Kidney epithelial cell (primary cell): ENCODE data around the gene INIP. TPM values are rescaled to one million over a fixed set of nuclear protein-coding genes. Genes with fewer than 3 reads are reported as not detected.

ENCODE experiments used
- DNase-seq: peaks from one replicate; pipeline ENCODE4 v3.0.0-alpha.2; 2010; ENCODE audit warnings: low read depth
- H3K27me3 ChIP-seq: 2 replicates; pipeline ENCODE4 v1.6.0; 2011; ENCODE audit warnings: low read length; ENCODE audit not compliant: control insufficient read depth, insufficient read depth
- H3K36me3 ChIP-seq: 2 replicates; pipeline ENCODE4 v1.5.1; 2011; ENCODE audit warnings: low read length; ENCODE audit not compliant: control insufficient read depth, insufficient read depth
- H3K4me3 ChIP-seq: 2 replicates; pipeline ENCODE4 v1.5.1; 2011; ENCODE audit warnings: low read depth, mild to moderate bottlenecking, control low read depth, low read length
- total RNA-seq: library from RNA; depleted of rRNA; stranded (reverse); fragments of >200 nt; gene quantifications from 2 replicates; pipeline ENCODE4 v1.2.3, GENCODE V29; 2015
- TF ChIP-seq, protein P1 (sequence below): IDR thresholded peaks from 2 replicates; pipeline ENCODE4 v1.5.1; 2011; ENCODE audit warnings: mild to moderate bottlenecking, moderate library complexity, low read length, control low read depth, inconsistent platforms; ENCODE audit not compliant: insufficient read depth, poor library complexity, severe bottlenecking

The INIP gene
- total RNA-seq, 1 donor from 2014 or later: 24.5 TPM

DNA sequence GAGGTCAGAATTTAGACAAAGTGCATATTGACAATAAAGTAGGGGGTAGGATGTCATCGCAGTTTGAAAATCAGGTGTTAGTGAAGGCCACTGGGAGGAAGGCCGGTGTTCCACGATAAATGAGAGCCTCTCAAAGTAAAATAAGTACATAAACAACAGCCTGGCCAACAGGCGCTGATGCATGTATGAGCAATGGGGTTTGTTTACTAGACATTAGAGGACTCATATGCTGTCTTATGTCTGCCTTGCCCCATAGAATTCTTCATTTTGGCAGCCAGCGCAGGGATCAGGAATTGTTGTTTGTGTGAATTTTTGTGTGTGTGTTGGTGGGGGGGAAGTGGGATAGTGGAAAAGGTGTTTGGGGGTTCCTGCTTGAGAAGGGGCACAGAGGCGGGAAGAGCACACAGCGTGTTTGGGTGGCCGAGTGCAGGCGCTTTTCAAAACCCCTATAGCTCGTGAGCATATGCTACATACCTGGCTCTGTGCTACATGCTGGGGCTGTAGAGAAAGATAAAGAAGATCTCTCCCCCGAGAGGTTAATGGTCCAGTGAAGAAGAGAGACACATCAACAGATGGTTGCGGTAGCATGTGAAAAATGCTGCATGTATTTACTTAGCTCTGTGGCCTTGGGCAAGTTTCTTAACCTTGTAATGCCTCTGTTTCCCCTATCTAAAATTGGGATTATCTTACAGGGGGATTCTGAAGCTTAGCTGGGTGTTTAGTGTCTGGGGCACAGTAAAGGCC is 44.2 kb upstream of the INIP start:
- H3K4me3 ChIP-seq: no peak overlapping the region
- TF ChIP-seq, protein P1, sequence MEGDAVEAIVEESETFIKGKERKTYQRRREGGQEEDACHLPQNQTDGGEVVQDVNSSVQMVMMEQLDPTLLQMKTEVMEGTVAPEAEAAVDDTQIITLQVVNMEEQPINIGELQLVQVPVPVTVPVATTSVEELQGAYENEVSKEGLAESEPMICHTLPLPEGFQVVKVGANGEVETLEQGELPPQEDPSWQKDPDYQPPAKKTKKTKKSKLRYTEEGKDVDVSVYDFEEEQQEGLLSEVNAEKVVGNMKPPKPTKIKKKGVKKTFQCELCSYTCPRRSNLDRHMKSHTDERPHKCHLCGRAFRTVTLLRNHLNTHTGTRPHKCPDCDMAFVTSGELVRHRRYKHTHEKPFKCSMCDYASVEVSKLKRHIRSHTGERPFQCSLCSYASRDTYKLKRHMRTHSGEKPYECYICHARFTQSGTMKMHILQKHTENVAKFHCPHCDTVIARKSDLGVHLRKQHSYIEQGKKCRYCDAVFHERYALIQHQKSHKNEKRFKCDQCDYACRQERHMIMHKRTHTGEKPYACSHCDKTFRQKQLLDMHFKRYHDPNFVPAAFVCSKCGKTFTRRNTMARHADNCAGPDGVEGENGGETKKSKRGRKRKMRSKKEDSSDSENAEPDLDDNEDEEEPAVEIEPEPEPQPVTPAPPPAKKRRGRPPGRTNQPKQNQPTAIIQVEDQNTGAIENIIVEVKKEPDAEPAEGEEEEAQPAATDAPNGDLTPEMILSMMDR: no peak

DNA sequence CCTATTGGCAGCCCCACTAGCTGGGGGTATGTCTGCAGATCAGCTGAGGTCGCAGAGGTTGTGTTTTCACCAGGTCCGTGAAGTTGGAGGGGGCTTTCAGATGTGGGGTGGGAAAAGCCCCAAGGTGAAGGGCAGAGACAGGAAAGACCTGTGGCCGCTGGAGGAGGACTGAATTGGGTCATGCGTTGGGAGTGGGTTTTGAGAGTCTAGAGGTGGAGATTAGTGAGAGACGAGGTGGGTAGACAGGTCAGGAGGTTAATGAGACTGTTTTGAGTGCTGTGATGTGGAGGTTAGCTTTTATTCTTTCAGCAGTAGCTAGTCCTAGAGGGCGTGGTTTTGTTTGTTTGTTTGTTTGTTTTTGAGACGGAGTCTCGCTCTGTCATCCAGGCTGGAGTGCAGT is 42.9 kb upstream of the INIP start:
- H3K27me3 ChIP-seq: no peaks in the 10 kb centered on the region

More for the DNA sequence above, 44.2 kb upstream of the INIP start:
- H3K36me3 ChIP-seq: no peaks in the 10 kb centered on the region
- no peaks in the 10 kb centered on the region for H3K27me3 ChIP-seq
- no peak for DNase-seq

DNA sequence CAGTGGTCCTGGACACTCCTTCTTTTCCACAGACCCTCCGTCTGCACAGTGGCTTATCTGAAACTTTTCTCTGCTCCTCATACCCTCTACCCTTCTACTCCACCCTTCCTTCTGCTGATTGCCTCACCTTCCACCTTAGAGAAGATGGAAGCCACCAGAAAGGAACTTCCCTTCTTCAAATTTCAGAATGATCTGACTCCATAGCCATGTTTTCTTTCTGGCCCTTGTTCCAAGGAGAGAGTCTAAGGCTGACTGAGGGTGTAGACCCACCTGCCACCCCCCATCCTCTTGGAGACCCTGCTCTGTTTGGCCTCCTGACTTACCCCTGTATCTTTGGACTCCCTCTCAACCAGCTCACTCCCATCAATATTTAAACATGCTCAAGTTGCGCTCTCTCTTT is 40.0 kb upstream of the INIP start:
- no peak for DNase-seq
- no peaks in the 10 kb centered on the region for H3K27me3 ChIP-seq
- H3K36me3 ChIP-seq: no peaks in the 10 kb centered on the region
- TF ChIP-seq, protein P1: no peak
- no peak overlapping the region for H3K4me3 ChIP-seq

More for the DNA sequence above, 42.9 kb upstream of the INIP start:
- TF ChIP-seq, protein P1: no peak
- Histone ChIP-seq H3K4me3 (no peak overlapping the region), H3K36me3 (no peaks in the 10 kb centered on the region)
- no peak for DNase-seq

DNA sequence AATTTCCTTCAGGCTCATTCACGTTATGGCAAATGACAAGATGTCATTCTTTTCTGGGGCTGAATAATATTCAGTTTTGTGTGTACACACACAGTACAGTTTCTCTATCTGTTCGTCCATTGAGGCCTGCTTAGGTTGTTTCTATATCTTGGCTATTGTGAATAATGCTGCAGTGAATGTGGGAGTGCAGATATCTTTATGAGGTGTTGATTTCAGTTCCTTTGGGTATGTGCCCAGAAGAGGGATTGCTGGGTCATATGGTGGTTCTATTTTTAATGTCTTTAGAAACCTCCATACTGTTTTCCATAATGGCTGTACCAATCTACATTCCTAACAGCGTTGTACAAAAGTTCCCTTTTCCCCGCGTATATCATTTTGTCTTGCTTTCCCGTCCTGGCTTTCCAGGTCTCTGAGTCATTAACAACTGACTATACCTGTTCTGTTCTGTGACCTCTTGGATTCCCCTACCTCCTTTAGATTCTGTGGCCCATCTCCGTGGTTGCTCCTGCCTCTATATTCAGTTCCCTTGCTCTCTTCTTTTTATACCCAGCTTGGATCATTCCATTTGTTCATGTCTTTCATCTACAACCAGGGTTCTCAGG is 39.5 kb upstream of the INIP start:
- no peak overlapping the region for H3K4me3 ChIP-seq
- TF ChIP-seq, protein P1: no peak
- no peaks in the 10 kb centered on the region for H3K27me3 ChIP-seq
- DNase-seq: no peak
- no peaks in the 10 kb centered on the region for H3K36me3 ChIP-seq

DNA sequence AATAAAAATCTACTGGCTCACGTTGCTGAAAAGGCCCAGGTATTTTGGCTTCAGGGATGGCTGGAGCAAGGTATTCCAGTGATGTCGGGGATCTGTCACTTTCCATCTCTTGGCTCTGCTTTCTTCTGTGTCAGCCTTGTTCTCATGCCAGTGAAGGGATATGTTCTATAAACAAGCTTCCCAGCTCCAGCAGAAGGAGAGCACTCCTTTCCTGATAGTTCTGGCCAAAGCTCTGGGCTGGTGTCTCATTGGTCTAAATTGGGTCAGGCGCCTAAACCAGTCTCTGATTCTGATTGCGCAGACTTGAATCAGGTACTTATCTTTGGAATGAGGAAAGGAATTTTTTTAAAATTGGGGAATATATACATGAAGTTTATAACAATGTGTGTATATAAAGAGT is 37.8 kb upstream of the INIP start:
- Histone ChIP-seq H3K36me3 (no peaks in the 10 kb centered on the region), H3K27me3 (no peaks in the 10 kb centered on the region), H3K4me3 (no peak overlapping the region)
- TF ChIP-seq, protein P1: no peak
- no peak for DNase-seq

DNA sequence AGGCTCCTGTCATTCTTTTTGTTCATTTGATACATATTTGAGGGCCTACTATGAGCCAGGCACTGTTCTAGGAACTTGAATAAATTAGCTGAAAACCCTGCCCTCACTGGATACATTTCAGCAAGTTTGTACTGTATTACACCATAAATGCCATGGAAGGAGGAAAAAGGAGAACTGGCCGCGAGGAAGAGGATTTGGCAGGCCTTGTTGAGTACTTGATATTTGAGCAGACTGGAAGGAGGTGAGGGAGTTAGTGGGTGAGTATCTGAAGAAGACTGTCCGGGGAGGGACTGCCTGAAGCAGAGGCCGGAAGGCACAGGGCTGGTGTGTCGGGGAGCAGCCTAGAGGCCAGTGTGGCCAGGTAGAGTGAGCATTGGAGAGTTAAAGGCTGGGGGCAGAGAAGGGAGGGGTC is 37.1 kb upstream of the INIP start:
- H3K27me3 ChIP-seq: no peaks in the 10 kb centered on the region
- DNase-seq: no peak
- TF ChIP-seq, protein P1: no peak
- H3K4me3 ChIP-seq: no peak overlapping the region
- no peaks in the 10 kb centered on the region for H3K36me3 ChIP-seq
